HK-2 (cell line): ENCODE data around the gene FAM216A.
"Not testable (repeated sequence)": the region's sequence is repeated elsewhere in the genome, so short reads cannot be mapped to it uniquely, and the experiment has no call there.

Source experiments
- DNase-seq: peaks from one replicate; pipeline ENCODE4 v3.0.0-alpha.2; 2018; ENCODE audit not compliant: unreplicated experiment

FAM216A gene

GRCh38 chr12:110501399-110501751 is 32.7 kb downstream of the FAM216A start:
- peak; percentile 71 for DNase-seq

GRCh38 chr12:110501752-110502738 is 33.4 kb downstream of the FAM216A start, which contains the start of the genes RAD9B and VPS29:
TSS of gene RAD9B (plus strand) at chr12:110502331. CDS start at chr12:110502338, 7 bp downstream.
TSS of gene VPS29 (minus strand) at chr12:110502111. CDS start at chr12:110502051, 60 bp downstream.
- peak; percentile 99 for DNase-seq

GRCh38 chr12:110503432-110503831 is 34.8 kb downstream of the FAM216A start:
- no peak for DNase-seq

GRCh38 chr12:110505332-110505731 is 36.7 kb downstream of the FAM216A start:
- no peak for DNase-seq

GRCh38 chr12:110508071-110508586 is 39.5 kb downstream of the FAM216A start:
- no peak for DNase-seq

- DNase-seq: no peak
Observed at GRCh38 chr12:110513842-110514241, 45.2 kb downstream of the FAM216A start.

- no peak for DNase-seq
Observed at GRCh38 chr12:110514363-110514762, 45.7 kb downstream of the FAM216A start.

- DNase-seq: no peak
Observed at GRCh38 chr12:110516995-110517394, 48.4 kb downstream of the FAM216A start.

- not testable (repeated sequence) for DNase-seq
Observed at GRCh38 chr12:110518014-110518413, 49.4 kb downstream of the FAM216A start.

- DNase-seq: not testable (repeated sequence)
Observed at GRCh38 chr12:110520876-110521712, 52.4 kb downstream of the FAM216A start.

GRCh38 chr12:110528277-110528839 is 59.7 kb downstream of the FAM216A start:
- no peak for DNase-seq

GRCh38 chr12:110530511-110530910 is 61.9 kb downstream of the FAM216A start:
- DNase-seq: no peak

GRCh38 chr12:110531741-110532333 is 63.2 kb downstream of the FAM216A start:
- DNase-seq: no peak

- DNase-seq: no peak
Observed at GRCh38 chr12:110532644-110533043, 64.0 kb downstream of the FAM216A start.

GRCh38 chr12:110533607-110534006 is 65.0 kb downstream of the FAM216A start:
- no peak for DNase-seq

- DNase-seq: no peak
Observed at GRCh38 chr12:110534811-110535210, 66.2 kb downstream of the FAM216A start.

- DNase-seq: no peak
Observed at GRCh38 chr12:110536834-110537604, 68.4 kb downstream of the FAM216A start.

- DNase-seq: peak; percentile 24
Observed at GRCh38 chr12:110537605-110538409, 69.2 kb downstream of the FAM216A start.

GRCh38 chr12:110538869-110539622 is 70.4 kb downstream of the FAM216A start:
- DNase-seq: no peak
